Tibial artery (tissue), 4 donors: ENCODE results near the gene FOXN1.
"Not testable (repeated sequence)": the region's sequence is repeated elsewhere in the genome, so short reads cannot be mapped to it uniquely, and the experiment has no call there.

Experiments
- DNase-seq, 2 donors: peaks; one replicate each; pipeline ENCODE4 v3.0.0-alpha.2; 2019
- H3K27ac ChIP-seq, 2 donors: fragments of 200-600 bp; sonication (generic) in 1 of 2; 1 replicate in 1 of 2; 2 replicates in 1 of 2; pipeline ENCODE4 v1.5.1; 2018 to 2019; ENCODE audit warnings: mild to moderate bottlenecking in 1 of 2
- H3K27me3 ChIP-seq, 2 donors: fragments of 200-600 bp; sonication (generic) in 1 of 2; one replicate each; pipeline versions ENCODE4 v1.5.1 to v1.6.0; 2016 to 2019
- H3K36me3 ChIP-seq, 3 donors: fragments of 200-600 bp; sonication (generic) in 2 of 3; one replicate each; pipeline ENCODE4 v1.5.1; 2016 to 2019; ENCODE audit warnings: mild to moderate bottlenecking in 2 of 3
- H3K4me1 ChIP-seq, 4 donors: fragments of 200-600 bp; sonication (generic) in 2 of 4; 1 replicate in 3 of 4; 2 replicates in 1 of 4; pipeline ENCODE4 v1.5.1; 2016 to 2019
- H3K4me3 ChIP-seq, 2 donors: fragments of 200-600 bp; sonication (generic) in 1 of 2; 1 replicate in 1 of 2; 2 replicates in 1 of 2; pipeline ENCODE4 v1.5.1; 2018 to 2019; ENCODE audit warnings: mild to moderate bottlenecking in 2 of 2
- H3K9me3 ChIP-seq, 3 donors: fragments of 200-600 bp; sonication (generic) in 1 of 3; one replicate each; pipeline ENCODE4 v1.5.1; 2016 to 2019
- CTCF ChIP-seq, 2 experiments: fragments of 200-600 bp in 1 of 2; fragments of 450-650 bp in 1 of 2; IDR thresholded peaks; one replicate each; pipeline ENCODE4 v1.5.1; 2017 to 2019; ENCODE audit warnings: antibody characterized with exemption in 2 of 2, mild to moderate bottlenecking in 1 of 2, moderate library complexity in 1 of 2
- intact Hi-C: fragments of 100-400 bp; cut with DNase I; formaldehyde crosslinking; loops from one replicate; pipeline ENCODE4 v1.15.0; 2023; ENCODE audit warnings: low total_unique reads

The FOXN1 gene

GRCh38 chr17:28573040-28573380 is 66.9 kb downstream of the FOXN1 start:
- DNase-seq, result no peak
- Histone ChIP-seq H3K27ac (no peak overlapping the region), H3K27me3 (no peaks in the 10 kb centered on the region), H3K4me3 (no peak overlapping the region), H3K9me3 (no peaks in the 10 kb centered on the region), H3K36me3 (no peaks in the 10 kb centered on the region), H3K4me1 (peaks cover 0 to 37% (median 25%) of the 10 kb centered on the region in 4 donors)
- intact Hi-C loops, result no loop called here
- TF ChIP-seq CTCF (IDR thresholded peaks at IDR 0.05), result no peak

- peaks cover 0 to 37% (median 25%) of the 10 kb centered on the region in 4 donors for H3K4me1 ChIP-seq
- DNase-seq, result no peak
- H3K4me3 ChIP-seq, result no peak overlapping the region
- no peaks in the 10 kb centered on the region for H3K9me3 ChIP-seq
- no peaks in the 10 kb centered on the region for H3K27me3 ChIP-seq
- H3K36me3 ChIP-seq, result no peaks in the 10 kb centered on the region
- H3K27ac ChIP-seq, result no peak overlapping the region
- no peak for TF ChIP-seq CTCF (IDR thresholded peaks at IDR 0.05)
- intact Hi-C loops, result no loop called here
Observed at GRCh38 chr17:28573521-28573920, 67.4 kb downstream of the FOXN1 start.

GRCh38 chr17:28573966-28574480 is 67.9 kb downstream of the FOXN1 start:
- no peak for TF ChIP-seq CTCF (IDR thresholded peaks at IDR 0.05)
- Histone ChIP-seq H3K36me3 (no peaks in the 10 kb centered on the region), H3K4me3 (no peak overlapping the region), H3K27me3 (no peaks in the 10 kb centered on the region), H3K27ac (no peak overlapping the region), H3K9me3 (no peaks in the 10 kb centered on the region), H3K4me1 (peaks cover 0 to 37% (median 25%) of the 10 kb centered on the region in 4 donors)
- intact Hi-C loops, result no loop called here
- DNase-seq, result no peak

- Histone ChIP-seq H3K36me3 (no peaks in the 10 kb centered on the region), H3K4me3 (no peak overlapping the region), H3K4me1 (peaks cover 0 to 36% (median 24%) of the 10 kb centered on the region in 4 donors), H3K27ac (no peak overlapping the region), H3K9me3 (no peaks in the 10 kb centered on the region), H3K27me3 (no peaks in the 10 kb centered on the region)
- intact Hi-C loops, result no loop called here
- no peak for TF ChIP-seq CTCF (IDR thresholded peaks at IDR 0.05)
- DNase-seq, result no peak
Observed at GRCh38 chr17:28574526-28574925, 68.4 kb downstream of the FOXN1 start.

GRCh38 chr17:28575126-28575795 is 69.1 kb downstream of the FOXN1 start:
- Histone ChIP-seq H3K36me3 (no peaks in the 10 kb centered on the region), H3K9me3 (no peaks in the 10 kb centered on the region), H3K27ac (no peak overlapping the region), H3K4me1 (peaks cover 0 to 29% (median 17%) of the 10 kb centered on the region in 4 donors), H3K27me3 (no peaks in the 10 kb centered on the region), H3K4me3 (no peak overlapping the region)
- intact Hi-C loops, result no loop called here
- DNase-seq, result no peak
- TF ChIP-seq CTCF (IDR thresholded peaks at IDR 0.05), result no peak

- H3K4me3 ChIP-seq, intact Hi-C loops, H3K36me3 ChIP-seq, H3K27ac ChIP-seq, DNase-seq, H3K9me3 ChIP-seq, H3K27me3 ChIP-seq: not testable (repeated sequence)
- H3K4me1 ChIP-seq, result peaks cover 0 to 27% (median 13%) of the 10 kb centered on the region in 4 donors
Observed at GRCh38 chr17:28576016-28576415, 69.9 kb downstream of the FOXN1 start.
